Karpas-422 (cell line): Measurements from ENCODE around the gene SFTPD. TPM values are rescaled to one million over a fixed set of nuclear protein-coding genes. Genes with fewer than 3 reads are reported as not detected.
"Not testable (repeated sequence)": the region's sequence is repeated elsewhere in the genome, so short reads cannot be mapped to it uniquely, and the experiment has no call there.

Experiments
- DNase-seq: peaks from one replicate; pipeline ENCODE4 v3.0.0-alpha.2; 2015
- H2AFZ ChIP-seq: fragments of 200-600 bp; sonication (generic); 2 replicates; pipeline ENCODE4 v1.6.1; 2014; ENCODE audit warnings: antibody characterized with exemption, low read length, mixed read lengths
- H3K27ac ChIP-seq: fragments of 200-600 bp; sonication (generic); 2 replicates; pipeline ENCODE4 v1.5.1; 2014; ENCODE audit warnings: mild to moderate bottlenecking, low read length, moderate library complexity
- H3K27me3 ChIP-seq: fragments of 200-600 bp; sonication (generic); 2 replicates; pipeline ENCODE4 v1.6.1; 2014; ENCODE audit warnings: low read length, mixed read lengths
- H3K36me3 ChIP-seq: fragments of 200-600 bp; sonication (generic); 2 replicates; pipeline ENCODE4 v1.6.1; 2014; ENCODE audit warnings: low read length, mixed read lengths; ENCODE audit not compliant: insufficient read depth
- H3K4me1 ChIP-seq: fragments of 200-600 bp; sonication (generic); 2 replicates; pipeline ENCODE4 v1.6.1; 2014; ENCODE audit warnings: mild to moderate bottlenecking, low read length, mixed read lengths
- H3K4me2 ChIP-seq: fragments of 200-600 bp; sonication (generic); 2 replicates; pipeline ENCODE4 v1.6.1; 2014; ENCODE audit warnings: low read length, low read depth, mild to moderate bottlenecking; ENCODE audit not compliant: poor library complexity, severe bottlenecking
- H3K4me3 ChIP-seq: fragments of 200-600 bp; sonication (generic); 2 replicates; pipeline ENCODE4 v1.5.1; 2014; ENCODE audit warnings: mild to moderate bottlenecking, antibody characterized with exemption, low read length, mixed read lengths
- H3K79me2 ChIP-seq: fragments of 200-600 bp; sonication (generic); 2 replicates; pipeline ENCODE4 v1.6.1; 2014; ENCODE audit warnings: mild to moderate bottlenecking, low read length, mixed read lengths
- H3K9ac ChIP-seq: fragments of 200-600 bp; sonication (generic); 2 replicates; pipeline ENCODE4 v1.6.0; 2014; ENCODE audit warnings: low read length
- H3K9me2 ChIP-seq: fragments of 200-600 bp; sonication (generic), shearing (Covaris generic); replicated peaks from 2 replicates; pipeline ENCODE4 v1.6.0; 2014; ENCODE audit warnings: mild to moderate bottlenecking, low read length, moderate library complexity; ENCODE audit not compliant: insufficient read depth
- H3K9me3 ChIP-seq: fragments of 300-700, 200-600 bp; sonication (generic); 2 replicates; pipeline ENCODE4 v1.6.1; 2014; ENCODE audit warnings: low read length, mixed read lengths
- H4K20me1 ChIP-seq: fragments of 200-600 bp; sonication (generic); 2 replicates; pipeline ENCODE4 v1.6.1; 2014; ENCODE audit warnings: mild to moderate bottlenecking, antibody characterized with exemption, low read length, low read depth; ENCODE audit not compliant: insufficient read depth
- total RNA-seq: library from RNA; depleted of rRNA; stranded (reverse); fragments of >200 nt; shearing (Covaris generic); gene quantifications from 2 replicates; pipeline ENCODE4 v1.2.3, GENCODE V29; 2014; ENCODE audit warnings: low replicate concordance

The SFTPD gene
- total RNA-seq, 1 experiment from 2014 or later = not detected

- no peak overlapping the region for H3K4me2 ChIP-seq
- no peak overlapping the region for H2AFZ ChIP-seq
- H3K36me3 ChIP-seq = no peaks in the 10 kb centered on the region
- no peaks in the 10 kb centered on the region for H3K4me1 ChIP-seq
- no peaks in the 10 kb centered on the region for H3K27me3 ChIP-seq
- H3K27ac ChIP-seq = no peak overlapping the region
- DNase-seq = no peak
- no peaks in the 10 kb centered on the region for H3K9me3 ChIP-seq
- no peaks in the 10 kb centered on the region for H4K20me1 ChIP-seq
- H3K9ac ChIP-seq = no peak overlapping the region
- no peaks in the 10 kb centered on the region for H3K9me2 ChIP-seq
- no peak overlapping the region for H3K4me3 ChIP-seq
- H3K79me2 ChIP-seq = no peaks in the 10 kb centered on the region
These were observed 25.2 kb downstream of the SFTPD start for GRCh38 chr10:79923669-79924068.

- Histone ChIP-seq H3K4me3 (no peak overlapping the region), H3K9ac (no peak overlapping the region)
These were observed 25.8 kb downstream of the SFTPD start for GRCh38 chr10:79923145-79923544.

GRCh38 chr10:79922011-79922412 lies 26.9 kb downstream of the SFTPD start:
- H2AFZ ChIP-seq, H3K36me3 ChIP-seq, H3K9me2 ChIP-seq: not testable (repeated sequence)

More at GRCh38 chr10:79923145-79923544, 25.8 kb downstream of the SFTPD start:
- Histone ChIP-seq H3K4me2 (no peak overlapping the region), H3K27ac (no peak overlapping the region), H2AFZ (no peak overlapping the region), H3K27me3 (no peaks in the 10 kb centered on the region), H3K36me3 (no peaks in the 10 kb centered on the region), H3K9me3 (no peaks in the 10 kb centered on the region), H3K79me2 (no peaks in the 10 kb centered on the region), H3K9me2 (no peaks in the 10 kb centered on the region), H4K20me1 (no peaks in the 10 kb centered on the region), H3K4me1 (no peaks in the 10 kb centered on the region)
- DNase-seq = peak; percentile 17

GRCh38 chr10:79915838-79916237 lies 33.1 kb downstream of the SFTPD start:
- H3K4me2 ChIP-seq, H3K36me3 ChIP-seq, H3K4me3 ChIP-seq, H3K9ac ChIP-seq, H4K20me1 ChIP-seq, H3K79me2 ChIP-seq, H3K9me3 ChIP-seq, H3K27me3 ChIP-seq, H3K9me2 ChIP-seq, DNase-seq, H3K27ac ChIP-seq, H2AFZ ChIP-seq, H3K4me1 ChIP-seq: not testable (repeated sequence)

More at GRCh38 chr10:79922011-79922412, 26.9 kb downstream of the SFTPD start:
- H3K4me2 ChIP-seq, H3K4me3 ChIP-seq, H3K9me3 ChIP-seq, DNase-seq, H4K20me1 ChIP-seq, H3K79me2 ChIP-seq, H3K27ac ChIP-seq, H3K4me1 ChIP-seq, H3K9ac ChIP-seq, H3K27me3 ChIP-seq: not testable (repeated sequence)

- not testable (repeated sequence) for H3K27ac ChIP-seq, H3K79me2 ChIP-seq, H3K36me3 ChIP-seq, H3K9me2 ChIP-seq, H3K27me3 ChIP-seq, H4K20me1 ChIP-seq, H2AFZ ChIP-seq, H3K4me2 ChIP-seq, H3K9me3 ChIP-seq, H3K4me3 ChIP-seq, DNase-seq, H3K4me1 ChIP-seq, H3K9ac ChIP-seq
These were observed 34.4 kb downstream of the SFTPD start for GRCh38 chr10:79914512-79914911.

- Histone ChIP-seq H3K9ac (no peak overlapping the region), H3K27me3 (no peaks in the 10 kb centered on the region), H3K4me2 (no peak overlapping the region), H4K20me1 (no peaks in the 10 kb centered on the region), H3K4me1 (peaks cover 4% of the 10 kb centered on the region), H3K9me3 (no peaks in the 10 kb centered on the region), H3K9me2 (no peaks in the 10 kb centered on the region), H3K4me3 (no peak overlapping the region), H3K27ac (no peak overlapping the region), H2AFZ (no peak overlapping the region), H3K36me3 (no peaks in the 10 kb centered on the region), H3K79me2 (no peaks in the 10 kb centered on the region)
- no peak for DNase-seq
These were observed 38.1 kb downstream of the SFTPD start for GRCh38 chr10:79910836-79911235.

- no peaks in the 10 kb centered on the region for H3K36me3 ChIP-seq
- H3K4me1 ChIP-seq = peaks cover 4% of the 10 kb centered on the region
- no peak overlapping the region for H3K4me3 ChIP-seq
- H3K79me2 ChIP-seq = no peaks in the 10 kb centered on the region
- no peaks in the 10 kb centered on the region for H3K27me3 ChIP-seq
- DNase-seq = no peak
- no peak overlapping the region for H3K4me2 ChIP-seq
- no peak overlapping the region for H3K9ac ChIP-seq
- H3K9me3 ChIP-seq = no peaks in the 10 kb centered on the region
- H3K9me2 ChIP-seq = no peaks in the 10 kb centered on the region
- H3K27ac ChIP-seq = no peak overlapping the region
- H4K20me1 ChIP-seq = no peaks in the 10 kb centered on the region
- no peak overlapping the region for H2AFZ ChIP-seq
These were observed 38.6 kb downstream of the SFTPD start for GRCh38 chr10:79910344-79910743.

- no peaks in the 10 kb centered on the region for H3K36me3 ChIP-seq
- no peak overlapping the region for H2AFZ ChIP-seq
- H3K9me3 ChIP-seq = no peaks in the 10 kb centered on the region
- no peak for DNase-seq
- H3K27ac ChIP-seq = no peak overlapping the region
- no peaks in the 10 kb centered on the region for H3K9me2 ChIP-seq
- H3K4me2 ChIP-seq = no peak overlapping the region
- peaks cover 4% of the 10 kb centered on the region for H3K4me1 ChIP-seq
- H4K20me1 ChIP-seq = no peaks in the 10 kb centered on the region
- H3K4me3 ChIP-seq = no peak overlapping the region
- H3K27me3 ChIP-seq = no peaks in the 10 kb centered on the region
- H3K9ac ChIP-seq = no peak overlapping the region
- no peaks in the 10 kb centered on the region for H3K79me2 ChIP-seq
These were observed 43.3 kb downstream of the SFTPD start for GRCh38 chr10:79905322-79906314.
